ENCODE measurements around the gene GNAI3. TPM values are rescaled to one million over a fixed set of nuclear protein-coding genes. Genes with fewer than 3 reads are reported as not detected.

GNAI3 gene
- total and polyA plus RNA-seq, 12 donors, result 1.6 to 3.6 (median 2.7) TPM

DNA sequence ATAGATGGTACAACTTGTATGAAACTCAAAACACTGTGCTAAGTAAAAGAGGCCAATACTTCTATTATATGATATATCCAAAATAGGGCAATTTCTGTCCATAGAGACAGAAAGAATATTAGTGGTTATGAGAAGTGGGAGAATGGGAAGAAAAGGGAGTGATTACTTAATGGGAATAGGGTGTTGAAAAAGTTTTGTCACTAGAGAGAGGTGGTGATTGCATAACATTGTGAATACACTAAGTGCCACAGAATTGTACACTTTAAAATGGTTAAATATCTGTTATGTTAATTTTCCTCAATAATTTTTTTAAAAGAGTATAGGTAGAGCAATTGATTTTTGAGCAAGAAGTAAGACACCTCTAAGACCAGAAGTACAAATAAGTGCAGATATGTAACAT lies 41.3 kb downstream of the GNAI3 start:
- Histone ChIP-seq H3K36me3 (peaks cover 0 to 100% (median 49%) of the 10 kb centered on the region in 9 donors), H3K27me3 (no peaks in the 10 kb centered on the region), H3K9me3 (no peaks in the 10 kb centered on the region), H3K4me3 (no peak overlapping the region), H3K27ac (no peak overlapping the region), H3K4me1 (no peaks in the 10 kb centered on the region)
- DNase-seq (no peak), ATAC-seq (no peak)
- intact Hi-C loops (cut with DNase I), result no loop called here
- TF ChIP-seq, protein P1, sequence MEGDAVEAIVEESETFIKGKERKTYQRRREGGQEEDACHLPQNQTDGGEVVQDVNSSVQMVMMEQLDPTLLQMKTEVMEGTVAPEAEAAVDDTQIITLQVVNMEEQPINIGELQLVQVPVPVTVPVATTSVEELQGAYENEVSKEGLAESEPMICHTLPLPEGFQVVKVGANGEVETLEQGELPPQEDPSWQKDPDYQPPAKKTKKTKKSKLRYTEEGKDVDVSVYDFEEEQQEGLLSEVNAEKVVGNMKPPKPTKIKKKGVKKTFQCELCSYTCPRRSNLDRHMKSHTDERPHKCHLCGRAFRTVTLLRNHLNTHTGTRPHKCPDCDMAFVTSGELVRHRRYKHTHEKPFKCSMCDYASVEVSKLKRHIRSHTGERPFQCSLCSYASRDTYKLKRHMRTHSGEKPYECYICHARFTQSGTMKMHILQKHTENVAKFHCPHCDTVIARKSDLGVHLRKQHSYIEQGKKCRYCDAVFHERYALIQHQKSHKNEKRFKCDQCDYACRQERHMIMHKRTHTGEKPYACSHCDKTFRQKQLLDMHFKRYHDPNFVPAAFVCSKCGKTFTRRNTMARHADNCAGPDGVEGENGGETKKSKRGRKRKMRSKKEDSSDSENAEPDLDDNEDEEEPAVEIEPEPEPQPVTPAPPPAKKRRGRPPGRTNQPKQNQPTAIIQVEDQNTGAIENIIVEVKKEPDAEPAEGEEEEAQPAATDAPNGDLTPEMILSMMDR (IDR thresholded peaks at IDR 0.05), result no peak

DNA sequence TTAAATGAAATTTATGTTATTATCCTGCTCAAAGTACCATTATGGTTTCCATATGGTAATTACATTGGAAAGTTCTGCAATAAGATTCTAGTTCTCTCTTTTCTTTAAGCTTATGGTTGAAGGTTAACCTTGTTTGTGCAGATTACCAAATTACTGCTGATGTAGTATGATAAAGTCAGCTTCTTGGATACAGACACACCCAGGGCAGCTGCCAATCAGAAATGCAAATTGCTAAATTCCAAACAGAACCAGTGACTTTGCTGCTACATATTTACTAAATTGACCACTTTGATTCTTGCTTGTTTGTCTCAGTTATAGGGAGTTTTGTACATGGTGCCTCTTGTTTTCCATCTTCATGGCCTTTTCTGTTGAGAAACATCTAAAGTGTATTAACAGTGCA lies 44.5 kb downstream of the GNAI3 start:
- intact Hi-C loops (cut with DNase I), result no loop called here
- TF ChIP-seq, protein P1 (IDR thresholded peaks at IDR 0.05), result no peak
- DNase-seq, result no peak
- Histone ChIP-seq H3K36me3 (peaks cover 0 to 100% (median 33%) of the 10 kb centered on the region in 9 donors), H3K4me1 (no peaks in the 10 kb centered on the region), H3K27me3 (no peaks in the 10 kb centered on the region), H3K9me3 (no peaks in the 10 kb centered on the region), H3K4me3 (no peak overlapping the region), H3K27ac (no peak overlapping the region)
- no peak for ATAC-seq

DNA sequence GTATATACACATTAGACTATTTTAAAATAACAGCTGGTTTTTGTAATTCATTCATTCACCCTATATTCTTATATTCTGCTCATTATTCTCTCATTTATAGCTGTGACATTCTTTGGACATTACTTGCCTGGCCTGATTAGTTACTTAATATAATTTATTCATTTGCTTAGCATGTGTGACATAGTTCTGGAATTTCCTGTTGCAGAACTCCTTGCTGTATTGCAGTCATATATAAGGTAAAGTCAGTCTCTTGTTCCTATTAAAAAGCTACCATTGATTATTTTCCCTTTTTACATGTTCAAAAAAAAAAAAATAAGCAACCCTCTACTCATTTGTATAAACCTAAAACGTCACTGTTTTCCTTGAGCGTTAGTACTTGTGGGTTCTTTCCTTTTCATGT lies 47.1 kb downstream of the GNAI3 start:
- 91 to 92% methylated on average over 2 of the region's 2 CpGs for WGBS, 2 donors
- H3K4me1 ChIP-seq, result no peaks in the 10 kb centered on the region
- DNase-seq (no peak), ATAC-seq (no peak)
- intact Hi-C loops (cut with DNase I), result no loop called here
- H3K27me3 ChIP-seq, result no peaks in the 10 kb centered on the region
- no peak overlapping the region for H3K27ac ChIP-seq
- TF ChIP-seq, protein P1 (IDR thresholded peaks at IDR 0.05), result no peak
- H3K4me3 ChIP-seq, result no peak overlapping the region
- no peaks in the 10 kb centered on the region for H3K9me3 ChIP-seq
- H3K36me3 ChIP-seq, result peaks cover 0 to 94% (median 25%) of the 10 kb centered on the region in 9 donors

DNA sequence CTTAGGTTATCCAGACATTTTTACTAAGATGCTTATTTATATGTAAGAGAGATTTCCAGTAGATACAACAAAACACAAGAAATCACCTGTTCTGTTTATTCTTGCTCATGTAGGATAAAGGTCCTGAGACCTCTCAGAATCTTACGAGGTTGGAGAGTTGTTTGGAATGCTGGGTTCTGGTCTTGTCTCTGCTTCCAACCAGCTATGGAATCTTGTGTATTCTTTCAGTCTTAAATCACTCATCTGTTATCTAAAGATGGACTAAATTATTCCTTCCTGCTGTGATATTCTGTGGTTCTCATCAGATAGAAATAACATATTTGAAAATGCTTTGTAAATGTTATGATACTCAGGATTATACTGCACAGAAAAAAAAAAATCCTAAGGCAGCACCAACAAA lies 49.7 kb downstream of the GNAI3 start:
- H3K36me3 ChIP-seq, result peaks cover 0 to 75% (median 5%) of the 10 kb centered on the region in 9 donors
- intact Hi-C loops (cut with DNase I), result no loop called here
- no peaks in the 10 kb centered on the region for H3K4me1 ChIP-seq
- H3K9me3 ChIP-seq, result no peaks in the 10 kb centered on the region
- H3K27me3 ChIP-seq, result no peaks in the 10 kb centered on the region
- ATAC-seq (no peak), DNase-seq (no peak)
- WGBS, 2 donors, result 90 to 93% methylated on average over 1 of the region's 1 CpG
- TF ChIP-seq, protein P1 (IDR thresholded peaks at IDR 0.05), result no peak
- H3K4me3 ChIP-seq, result no peak overlapping the region
- H3K27ac ChIP-seq, result no peak overlapping the region

DNA sequence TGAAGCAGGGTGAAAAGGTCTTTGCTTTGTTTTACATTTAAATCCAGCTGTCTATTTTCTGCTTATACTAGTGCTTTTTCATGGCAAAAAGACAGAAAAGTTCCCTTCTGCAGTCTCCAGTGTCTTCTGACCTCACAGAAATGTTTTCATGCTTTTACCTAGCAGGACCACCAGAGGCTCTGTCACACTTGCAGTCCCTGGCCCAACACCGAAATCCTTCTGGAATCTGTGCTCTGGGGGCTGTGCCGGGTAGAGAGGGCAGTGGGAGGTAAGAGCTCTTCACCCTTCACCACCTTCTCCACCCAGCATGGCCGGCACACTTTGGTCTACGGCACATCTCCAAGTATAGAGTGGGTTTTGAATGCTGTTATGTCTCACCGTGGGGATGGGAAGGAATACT lies 50.2 kb downstream of the GNAI3 start:
- peaks cover 0 to 70% (median 5%) of the 10 kb centered on the region in 9 donors for H3K36me3 ChIP-seq
- H3K4me3 ChIP-seq, result no peak overlapping the region
- DNase-seq (no peak), ATAC-seq (no peak)
- no peak overlapping the region for H3K27ac ChIP-seq
- peaks cover 0 to 4% (median 0%) of the 10 kb centered on the region in 9 donors for H3K4me1 ChIP-seq
- WGBS, 2 donors, result 88% methylated on average over 5 of the region's 5 CpGs
- H3K9me3 ChIP-seq, result no peaks in the 10 kb centered on the region
- TF ChIP-seq, protein P1 (IDR thresholded peaks at IDR 0.05), result no peak
- intact Hi-C loops (cut with DNase I), result no loop called here
- no peaks in the 10 kb centered on the region for H3K27me3 ChIP-seq
